HG03025 (cell line): ENCODE measurements around the gene KIR3DL1.
"Not testable (repeated sequence)": the region's sequence is repeated elsewhere in the genome, so short reads cannot be mapped to it uniquely, and the experiment has no call there.

Experiments
- ATAC-seq: cut with Tn5 transposase; IDR thresholded peaks from one replicate; pipeline ENCODE4 v1.9.1; 2021; ENCODE audit warnings: mild to moderate bottlenecking, moderate library complexity; ENCODE audit not compliant: unreplicated experiment, low FRiP score

The KIR3DL1 gene

GRCh38 chr19:54806516-54806838, 9.8 kb upstream of the KIR3DL1 start:
- ATAC-seq, result no peak

GRCh38 chr19:54814571-54814970, 1.7 kb upstream of the KIR3DL1 start:
- ATAC-seq, result not testable (repeated sequence)

GRCh38 chr19:54817670-54818536, 1.6 kb downstream of the KIR3DL1 start:
- no peak for ATAC-seq

GRCh38 chr19:54824416-54824815, 8.1 kb downstream of the KIR3DL1 start:
- not testable (repeated sequence) for ATAC-seq

- not testable (repeated sequence) for ATAC-seq
Observed at GRCh38 chr19:54825326-54825725, 9.1 kb downstream of the KIR3DL1 start.

- ATAC-seq, result not testable (repeated sequence)
Observed at GRCh38 chr19:54828064-54828463, 11.8 kb downstream of the KIR3DL1 start.

- not testable (repeated sequence) for ATAC-seq
Observed at GRCh38 chr19:54832496-54832895, 16.2 kb downstream of the KIR3DL1 start, which contains the start of gene KIR2DS4. KIR2DS4 (plus strand) TSS chr19:54832676.

GRCh38 chr19:54835126-54835525, 18.9 kb downstream of the KIR3DL1 start:
- ATAC-seq, result not testable (repeated sequence)

GRCh38 chr19:54837522-54837921, 21.3 kb downstream of the KIR3DL1 start:
- not testable (repeated sequence) for ATAC-seq

GRCh38 chr19:54843171-54843570, 26.9 kb downstream of the KIR3DL1 start:
- not testable (repeated sequence) for ATAC-seq

- not testable (repeated sequence) for ATAC-seq
Observed at GRCh38 chr19:54850061-54850640, 33.9 kb downstream of the KIR3DL1 start, which contains the start of gene KIR3DL2. KIR3DL2 (plus strand) TSS chr19:54850443; CDS start chr19:54850476, 33 bp downstream.

GRCh38 chr19:54850930-54851329, 34.7 kb downstream of the KIR3DL1 start:
- no peak for ATAC-seq

- ATAC-seq, result no peak
Observed at GRCh38 chr19:54851353-54851752, 35.1 kb downstream of the KIR3DL1 start.

- not testable (repeated sequence) for ATAC-seq
Observed at GRCh38 chr19:54855241-54855640, 39.0 kb downstream of the KIR3DL1 start.

GRCh38 chr19:54858476-54858875, 42.2 kb downstream of the KIR3DL1 start:
- not testable (repeated sequence) for ATAC-seq

- ATAC-seq, result not testable (repeated sequence)
Observed at GRCh38 chr19:54859421-54859820, 43.2 kb downstream of the KIR3DL1 start.

- not testable (repeated sequence) for ATAC-seq
Observed at GRCh38 chr19:54863459-54863858, 47.2 kb downstream of the KIR3DL1 start.

- no peak for ATAC-seq
Observed at GRCh38 chr19:54871696-54872095, 55.4 kb downstream of the KIR3DL1 start.

- ATAC-seq, result no peak
Observed at GRCh38 chr19:54873990-54874389, 57.7 kb downstream of the KIR3DL1 start, which contains the start of gene FCAR. FCAR (plus strand) TSS chr19:54874235; CDS start chr19:54874290, 55 bp downstream.

- no peak for ATAC-seq
Observed at GRCh38 chr19:54875506-54875905, 59.2 kb downstream of the KIR3DL1 start.

- no peak for ATAC-seq
Observed at GRCh38 chr19:54877471-54877870, 61.2 kb downstream of the KIR3DL1 start.
